Measurements from ENCODE around the gene NID2. TPM values are rescaled to one million over a fixed set of nuclear protein-coding genes. Genes with fewer than 3 reads are reported as not detected.

Gene NID2
- polyA plus RNA-seq, 1 of the 3 experiments (the other 2 are of a cell fraction) = 22.7 TPM

DNA sequence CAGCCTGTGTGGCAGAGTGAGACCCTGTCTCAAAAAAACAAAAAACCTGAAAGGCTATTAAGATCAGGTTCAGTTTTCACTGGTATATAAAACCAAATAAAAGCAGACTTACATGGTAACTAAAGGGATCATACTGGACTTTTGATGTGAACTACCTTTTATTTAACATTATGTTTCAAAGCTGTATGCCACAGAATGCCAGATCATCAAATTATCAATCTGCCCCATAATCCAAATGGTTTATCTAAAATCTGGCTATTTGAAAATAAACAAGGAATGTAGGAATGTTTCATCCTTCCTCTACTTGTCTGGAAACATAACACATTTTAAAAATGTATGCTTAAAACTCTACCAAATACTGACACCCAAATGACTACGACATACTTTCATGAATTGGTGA, 14.2 kb downstream of the NID2 start:
- Histone ChIP-seq H3K4me2 (peak overlapping the region; percentile 13; the same call in 1 of the 2 replicates), H3K27ac (ENCODE audit: low read depth in 2 of 2, low read length in 1 of 2) (peak overlapping the region in 1 of 2 experiments; percentile 65; a peak in 1 of 4 replicates), H3K9me2 (no peaks in the 10 kb centered on the region), H3K4me1 (ENCODE audit: control insufficient read depth in 1 of 2, insufficient read depth in 2 of 2, low read depth in 1 of 2, low read length in 1 of 2) (peaks cover 3 to 32% of the 10 kb centered on the region in 2 experiments; a peak in 3 of 4 replicates), H3K4me3 (ENCODE audit: low read depth in 2 of 2, low read length in 1 of 2) (no peak overlapping the region), H3F3A (replicated peaks; ENCODE audit: insufficient read depth) (peaks cover 24% of the 10 kb centered on the region), H3K9ac (no peak overlapping the region), H3K36me3 (replicated peaks in 1 of 2; ENCODE audit: control insufficient read depth in 1 of 2, insufficient read depth in 2 of 2, low read length in 1 of 2) (peaks cover 0 to 31% of the 10 kb centered on the region in 2 experiments), H4K20me1 (ENCODE audit: insufficient read depth) (no peaks in the 10 kb centered on the region), H2AFZ (ENCODE audit: low read depth) (no peak overlapping the region), H3K79me2 (ENCODE audit: insufficient read depth) (peaks cover 18% of the 10 kb centered on the region), H3K9me3 (no peaks in the 10 kb centered on the region), H3K27me3 (ENCODE audit: insufficient read depth) (no peaks in the 10 kb centered on the region)
- POLR2A ChIA-PET = no interaction called here
- no peak for DNase-seq
- 0% methylated on average over 1 of the region's 1 CpG for WGBS (ENCODE audit: low lambda C conversion rate)
- no peak for TF ChIP-seq MEF2A (IDR thresholded peaks at IDR 0.05; ENCODE audit: borderline replicate concordance, low read depth)
- TF ChIP-seq NRF1 (IDR thresholded peaks at IDR 0.05; ENCODE audit: low read depth, low read length) = no peak
- TF ChIP-seq GABPA (IDR thresholded peaks at IDR 0.05; ENCODE audit: low read depth) = no peak
- no peak for TF ChIP-seq SIN3A (IDR thresholded peaks at IDR 0.05; ENCODE audit: borderline replicate concordance, low read depth, low read length)
- TF ChIP-seq GATA2 (CRISPR knock-in tag; IDR thresholded peaks at IDR 0.05) = no peak
- TF ChIP-seq CHD2 (IDR thresholded peaks at IDR 0.05; ENCODE audit: low read length, partially characterized antibody) = no peak
- TF ChIP-seq, protein P1, sequence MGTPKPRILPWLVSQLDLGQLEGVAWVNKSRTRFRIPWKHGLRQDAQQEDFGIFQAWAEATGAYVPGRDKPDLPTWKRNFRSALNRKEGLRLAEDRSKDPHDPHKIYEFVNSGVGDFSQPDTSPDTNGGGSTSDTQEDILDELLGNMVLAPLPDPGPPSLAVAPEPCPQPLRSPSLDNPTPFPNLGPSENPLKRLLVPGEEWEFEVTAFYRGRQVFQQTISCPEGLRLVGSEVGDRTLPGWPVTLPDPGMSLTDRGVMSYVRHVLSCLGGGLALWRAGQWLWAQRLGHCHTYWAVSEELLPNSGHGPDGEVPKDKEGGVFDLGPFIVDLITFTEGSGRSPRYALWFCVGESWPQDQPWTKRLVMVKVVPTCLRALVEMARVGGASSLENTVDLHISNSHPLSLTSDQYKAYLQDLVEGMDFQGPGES (IDR thresholded peaks at IDR 0.05; ENCODE audit: low read depth, low read length) = no peak
- TF ChIP-seq RAD21 (IDR thresholded peaks at IDR 0.05; ENCODE audit: low read length) = no peak
- TF ChIP-seq, protein P2, sequence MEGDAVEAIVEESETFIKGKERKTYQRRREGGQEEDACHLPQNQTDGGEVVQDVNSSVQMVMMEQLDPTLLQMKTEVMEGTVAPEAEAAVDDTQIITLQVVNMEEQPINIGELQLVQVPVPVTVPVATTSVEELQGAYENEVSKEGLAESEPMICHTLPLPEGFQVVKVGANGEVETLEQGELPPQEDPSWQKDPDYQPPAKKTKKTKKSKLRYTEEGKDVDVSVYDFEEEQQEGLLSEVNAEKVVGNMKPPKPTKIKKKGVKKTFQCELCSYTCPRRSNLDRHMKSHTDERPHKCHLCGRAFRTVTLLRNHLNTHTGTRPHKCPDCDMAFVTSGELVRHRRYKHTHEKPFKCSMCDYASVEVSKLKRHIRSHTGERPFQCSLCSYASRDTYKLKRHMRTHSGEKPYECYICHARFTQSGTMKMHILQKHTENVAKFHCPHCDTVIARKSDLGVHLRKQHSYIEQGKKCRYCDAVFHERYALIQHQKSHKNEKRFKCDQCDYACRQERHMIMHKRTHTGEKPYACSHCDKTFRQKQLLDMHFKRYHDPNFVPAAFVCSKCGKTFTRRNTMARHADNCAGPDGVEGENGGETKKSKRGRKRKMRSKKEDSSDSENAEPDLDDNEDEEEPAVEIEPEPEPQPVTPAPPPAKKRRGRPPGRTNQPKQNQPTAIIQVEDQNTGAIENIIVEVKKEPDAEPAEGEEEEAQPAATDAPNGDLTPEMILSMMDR (IDR thresholded peaks at IDR 0.05) = no peak
- no peak for TF ChIP-seq RFX5 (IDR thresholded peaks at IDR 0.05; ENCODE audit: low read length)
- TF ChIP-seq RCOR1 (IDR thresholded peaks at IDR 0.05; ENCODE audit: low read length) = no peak
- TF ChIP-seq MXI1 (IDR thresholded peaks at IDR 0.05; ENCODE audit: low read depth, low read length) = no peak
- no peak for TF ChIP-seq FOXJ3 (CRISPR knock-in tag; IDR thresholded peaks at IDR 0.05)
- TF ChIP-seq JUND (IDR thresholded peaks at IDR 0.05) = no peak
- TF ChIP-seq, protein P3, sequence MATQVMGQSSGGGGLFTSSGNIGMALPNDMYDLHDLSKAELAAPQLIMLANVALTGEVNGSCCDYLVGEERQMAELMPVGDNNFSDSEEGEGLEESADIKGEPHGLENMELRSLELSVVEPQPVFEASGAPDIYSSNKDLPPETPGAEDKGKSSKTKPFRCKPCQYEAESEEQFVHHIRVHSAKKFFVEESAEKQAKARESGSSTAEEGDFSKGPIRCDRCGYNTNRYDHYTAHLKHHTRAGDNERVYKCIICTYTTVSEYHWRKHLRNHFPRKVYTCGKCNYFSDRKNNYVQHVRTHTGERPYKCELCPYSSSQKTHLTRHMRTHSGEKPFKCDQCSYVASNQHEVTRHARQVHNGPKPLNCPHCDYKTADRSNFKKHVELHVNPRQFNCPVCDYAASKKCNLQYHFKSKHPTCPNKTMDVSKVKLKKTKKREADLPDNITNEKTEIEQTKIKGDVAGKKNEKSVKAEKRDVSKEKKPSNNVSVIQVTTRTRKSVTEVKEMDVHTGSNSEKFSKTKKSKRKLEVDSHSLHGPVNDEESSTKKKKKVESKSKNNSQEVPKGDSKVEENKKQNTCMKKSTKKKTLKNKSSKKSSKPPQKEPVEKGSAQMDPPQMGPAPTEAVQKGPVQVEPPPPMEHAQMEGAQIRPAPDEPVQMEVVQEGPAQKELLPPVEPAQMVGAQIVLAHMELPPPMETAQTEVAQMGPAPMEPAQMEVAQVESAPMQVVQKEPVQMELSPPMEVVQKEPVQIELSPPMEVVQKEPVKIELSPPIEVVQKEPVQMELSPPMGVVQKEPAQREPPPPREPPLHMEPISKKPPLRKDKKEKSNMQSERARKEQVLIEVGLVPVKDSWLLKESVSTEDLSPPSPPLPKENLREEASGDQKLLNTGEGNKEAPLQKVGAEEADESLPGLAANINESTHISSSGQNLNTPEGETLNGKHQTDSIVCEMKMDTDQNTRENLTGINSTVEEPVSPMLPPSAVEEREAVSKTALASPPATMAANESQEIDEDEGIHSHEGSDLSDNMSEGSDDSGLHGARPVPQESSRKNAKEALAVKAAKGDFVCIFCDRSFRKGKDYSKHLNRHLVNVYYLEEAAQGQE (IDR thresholded peaks at IDR 0.05; ENCODE audit: low read depth, low read length) = no peak
- TF ChIP-seq, protein P4, sequence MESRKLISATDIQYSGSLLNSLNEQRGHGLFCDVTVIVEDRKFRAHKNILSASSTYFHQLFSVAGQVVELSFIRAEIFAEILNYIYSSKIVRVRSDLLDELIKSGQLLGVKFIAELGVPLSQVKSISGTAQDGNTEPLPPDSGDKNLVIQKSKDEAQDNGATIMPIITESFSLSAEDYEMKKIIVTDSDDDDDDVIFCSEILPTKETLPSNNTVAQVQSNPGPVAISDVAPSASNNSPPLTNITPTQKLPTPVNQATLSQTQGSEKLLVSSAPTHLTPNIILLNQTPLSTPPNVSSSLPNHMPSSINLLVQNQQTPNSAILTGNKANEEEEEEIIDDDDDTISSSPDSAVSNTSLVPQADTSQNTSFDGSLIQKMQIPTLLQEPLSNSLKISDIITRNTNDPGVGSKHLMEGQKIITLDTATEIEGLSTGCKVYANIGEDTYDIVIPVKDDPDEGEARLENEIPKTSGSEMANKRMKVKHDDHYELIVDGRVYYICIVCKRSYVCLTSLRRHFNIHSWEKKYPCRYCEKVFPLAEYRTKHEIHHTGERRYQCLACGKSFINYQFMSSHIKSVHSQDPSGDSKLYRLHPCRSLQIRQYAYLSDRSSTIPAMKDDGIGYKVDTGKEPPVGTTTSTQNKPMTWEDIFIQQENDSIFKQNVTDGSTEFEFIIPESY (IDR thresholded peaks at IDR 0.05; ENCODE audit: borderline replicate concordance, low read depth) = no peak
- TF ChIP-seq, protein P5, sequence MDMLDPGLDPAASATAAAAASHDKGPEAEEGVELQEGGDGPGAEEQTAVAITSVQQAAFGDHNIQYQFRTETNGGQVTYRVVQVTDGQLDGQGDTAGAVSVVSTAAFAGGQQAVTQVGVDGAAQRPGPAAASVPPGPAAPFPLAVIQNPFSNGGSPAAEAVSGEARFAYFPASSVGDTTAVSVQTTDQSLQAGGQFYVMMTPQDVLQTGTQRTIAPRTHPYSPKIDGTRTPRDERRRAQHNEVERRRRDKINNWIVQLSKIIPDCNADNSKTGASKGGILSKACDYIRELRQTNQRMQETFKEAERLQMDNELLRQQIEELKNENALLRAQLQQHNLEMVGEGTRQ (IDR thresholded peaks at IDR 0.05; ENCODE audit: borderline replicate concordance, low read depth, low read length) = no peak
- TF ChIP-seq, protein P6, sequence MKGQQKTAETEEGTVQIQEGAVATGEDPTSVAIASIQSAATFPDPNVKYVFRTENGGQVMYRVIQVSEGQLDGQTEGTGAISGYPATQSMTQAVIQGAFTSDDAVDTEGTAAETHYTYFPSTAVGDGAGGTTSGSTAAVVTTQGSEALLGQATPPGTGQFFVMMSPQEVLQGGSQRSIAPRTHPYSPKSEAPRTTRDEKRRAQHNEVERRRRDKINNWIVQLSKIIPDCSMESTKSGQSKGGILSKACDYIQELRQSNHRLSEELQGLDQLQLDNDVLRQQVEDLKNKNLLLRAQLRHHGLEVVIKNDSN (IDR thresholded peaks at IDR 0.05; ENCODE audit: borderline replicate concordance, low read depth) = no peak
- TF ChIP-seq EP300 (IDR thresholded peaks at IDR 0.05; ENCODE audit: borderline replicate concordance in 1 of 2, low read depth in 1 of 2, low read length in 1 of 2) = no peak
- CTCF ChIA-PET = interaction anchor here (0.8 kb wide), 1 partner anchor 279 kb away, joined by 3 read pairs; no protein-coding TSS in a partner anchor

All from SK-N-SH (cell line).